ENCODE measurements around the gene PRRC1. TPM values are rescaled to one million over a fixed set of nuclear protein-coding genes. Genes with fewer than 3 reads are reported as not detected.

Gene PRRC1
- total and polyA plus RNA-seq, 4 donors: 19.6 to 44.1 (median 25.6) TPM

GRCh38 chr5:127472700-127473099, 44.7 kb upstream of the PRRC1 start:
- Histone ChIP-seq H3K9ac (ENCODE audit: low read depth in 1 of 2, low read length in 2 of 2) (no peak overlapping the region), H3K4me1 (ENCODE audit: control insufficient read depth in 4 of 4, insufficient read depth in 4 of 4, low read length in 3 of 4) (no peaks in the 10 kb centered on the region), H3K9me3 (ENCODE audit: control insufficient read depth in 4 of 4, low read length in 3 of 4) (no peaks in the 10 kb centered on the region), H3K4me3 (ENCODE audit: low read depth in 1 of 3, low read length in 3 of 3) (no peak overlapping the region), H3K27me3 (ENCODE audit: control insufficient read depth in 4 of 4, insufficient read depth in 4 of 4, low read length in 3 of 4) (no peaks in the 10 kb centered on the region), H3K27ac (ENCODE audit: low read depth in 1 of 2, low read length in 2 of 2) (no peak overlapping the region), H3K36me3 (ENCODE audit: control insufficient read depth in 4 of 4, insufficient read depth in 3 of 4, low read depth in 1 of 4, low read length in 3 of 4) (no peaks in the 10 kb centered on the region)
- no peak for TF ChIP-seq ATF3 (IDR thresholded peaks at IDR 0.05)
- no peak for TF ChIP-seq SP1 (IDR thresholded peaks at IDR 0.05)
- no peak for TF ChIP-seq CTCF (IDR thresholded peaks at IDR 0.05; ENCODE audit: low read depth, low read length, missing input control)
- no peak for TF ChIP-seq FOXA1 (IDR thresholded peaks at IDR 0.05)
- TF ChIP-seq RAD21 (IDR thresholded peaks at IDR 0.05): no peak
- no peak for TF ChIP-seq YY1 (IDR thresholded peaks at IDR 0.05)
- no peak for TF ChIP-seq RXRA (IDR thresholded peaks at IDR 0.05)
- no peak for TF ChIP-seq NR2F2 (IDR thresholded peaks at IDR 0.05)
- no peak for TF ChIP-seq JUND (IDR thresholded peaks at IDR 0.05)
- no peak for TF ChIP-seq ZBTB33 (IDR thresholded peaks at IDR 0.05)
- TF ChIP-seq HNF4G (IDR thresholded peaks at IDR 0.05): no peak
- TF ChIP-seq FOXA2 (IDR thresholded peaks at IDR 0.05): no peak
- TF ChIP-seq GABPA (IDR thresholded peaks at IDR 0.05 in 1 of 2, conservative IDR thresholded peaks at IDR 0.05 in 1 of 2): no peak
- no peak for TF ChIP-seq EGR1 (IDR thresholded peaks at IDR 0.05; ENCODE audit: low read depth in 2 of 2)
- no peak for TF ChIP-seq HNF4A (conservative IDR thresholded peaks at IDR 0.05)
- TF ChIP-seq, protein P1, sequence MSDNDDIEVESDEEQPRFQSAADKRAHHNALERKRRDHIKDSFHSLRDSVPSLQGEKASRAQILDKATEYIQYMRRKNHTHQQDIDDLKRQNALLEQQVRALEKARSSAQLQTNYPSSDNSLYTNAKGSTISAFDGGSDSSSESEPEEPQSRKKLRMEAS (IDR thresholded peaks at IDR 0.05): no peak
- no peak for DNase-seq (ENCODE audit: low spot score)
- WGBS: 90% methylated on average over 3 of the region's 3 CpGs

- no peaks in the 10 kb centered on the region for H3K4me1 ChIP-seq (ENCODE audit: control insufficient read depth in 4 of 4, insufficient read depth in 4 of 4, low read length in 3 of 4)
- WGBS: 89% methylated on average over 4 of the region's 4 CpGs
- TF ChIP-seq TAF1 (conservative IDR thresholded peaks at IDR 0.05): no peak
- TF ChIP-seq, protein P2, sequence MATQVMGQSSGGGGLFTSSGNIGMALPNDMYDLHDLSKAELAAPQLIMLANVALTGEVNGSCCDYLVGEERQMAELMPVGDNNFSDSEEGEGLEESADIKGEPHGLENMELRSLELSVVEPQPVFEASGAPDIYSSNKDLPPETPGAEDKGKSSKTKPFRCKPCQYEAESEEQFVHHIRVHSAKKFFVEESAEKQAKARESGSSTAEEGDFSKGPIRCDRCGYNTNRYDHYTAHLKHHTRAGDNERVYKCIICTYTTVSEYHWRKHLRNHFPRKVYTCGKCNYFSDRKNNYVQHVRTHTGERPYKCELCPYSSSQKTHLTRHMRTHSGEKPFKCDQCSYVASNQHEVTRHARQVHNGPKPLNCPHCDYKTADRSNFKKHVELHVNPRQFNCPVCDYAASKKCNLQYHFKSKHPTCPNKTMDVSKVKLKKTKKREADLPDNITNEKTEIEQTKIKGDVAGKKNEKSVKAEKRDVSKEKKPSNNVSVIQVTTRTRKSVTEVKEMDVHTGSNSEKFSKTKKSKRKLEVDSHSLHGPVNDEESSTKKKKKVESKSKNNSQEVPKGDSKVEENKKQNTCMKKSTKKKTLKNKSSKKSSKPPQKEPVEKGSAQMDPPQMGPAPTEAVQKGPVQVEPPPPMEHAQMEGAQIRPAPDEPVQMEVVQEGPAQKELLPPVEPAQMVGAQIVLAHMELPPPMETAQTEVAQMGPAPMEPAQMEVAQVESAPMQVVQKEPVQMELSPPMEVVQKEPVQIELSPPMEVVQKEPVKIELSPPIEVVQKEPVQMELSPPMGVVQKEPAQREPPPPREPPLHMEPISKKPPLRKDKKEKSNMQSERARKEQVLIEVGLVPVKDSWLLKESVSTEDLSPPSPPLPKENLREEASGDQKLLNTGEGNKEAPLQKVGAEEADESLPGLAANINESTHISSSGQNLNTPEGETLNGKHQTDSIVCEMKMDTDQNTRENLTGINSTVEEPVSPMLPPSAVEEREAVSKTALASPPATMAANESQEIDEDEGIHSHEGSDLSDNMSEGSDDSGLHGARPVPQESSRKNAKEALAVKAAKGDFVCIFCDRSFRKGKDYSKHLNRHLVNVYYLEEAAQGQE (IDR thresholded peaks at IDR 0.05): no peak
- no peak for TF ChIP-seq ATF3 (IDR thresholded peaks at IDR 0.05)
- TF ChIP-seq YY1 (IDR thresholded peaks at IDR 0.05): no peak
- no peak for TF ChIP-seq SP1 (IDR thresholded peaks at IDR 0.05)
- TF ChIP-seq, protein P1 (IDR thresholded peaks at IDR 0.05): no peak
- no peak for TF ChIP-seq FOXA1 (IDR thresholded peaks at IDR 0.05)
- no peak for TF ChIP-seq FOXA2 (IDR thresholded peaks at IDR 0.05)
- TF ChIP-seq GABPA (IDR thresholded peaks at IDR 0.05 in 1 of 2, conservative IDR thresholded peaks at IDR 0.05 in 1 of 2): no peak
- TF ChIP-seq NR2F2 (IDR thresholded peaks at IDR 0.05): no peak
- TF ChIP-seq RAD21 (IDR thresholded peaks at IDR 0.05): no peak
- TF ChIP-seq HNF4G (IDR thresholded peaks at IDR 0.05): no peak
- TF ChIP-seq HNF4A (conservative IDR thresholded peaks at IDR 0.05): no peak
- TF ChIP-seq EGR1 (IDR thresholded peaks at IDR 0.05; ENCODE audit: low read depth in 2 of 2): no peak
- TF ChIP-seq ZBTB33 (IDR thresholded peaks at IDR 0.05): no peak
- no peak for TF ChIP-seq JUND (IDR thresholded peaks at IDR 0.05)
- TF ChIP-seq RXRA (IDR thresholded peaks at IDR 0.05): no peak
Measured at GRCh38 chr5:127486471-127486870, 31.0 kb upstream of the PRRC1 start.

More at GRCh38 chr5:127486471-127486870, 31.0 kb upstream of the PRRC1 start:
- DNase-seq (ENCODE audit: low spot score): no peak
- Histone ChIP-seq H3K27ac (ENCODE audit: low read depth in 1 of 2, low read length in 2 of 2) (no peak overlapping the region), H3K27me3 (ENCODE audit: control insufficient read depth in 4 of 4, insufficient read depth in 4 of 4, low read length in 3 of 4) (peaks cover 0 to 8% (median 0%) of the 10 kb centered on the region in 4 donors), H3K9ac (ENCODE audit: low read depth in 1 of 2, low read length in 2 of 2) (no peak overlapping the region), H3K4me3 (ENCODE audit: low read depth in 1 of 3, low read length in 3 of 3) (no peak overlapping the region), H3K9me3 (ENCODE audit: control insufficient read depth in 4 of 4, low read length in 3 of 4) (no peaks in the 10 kb centered on the region), H3K36me3 (ENCODE audit: control insufficient read depth in 4 of 4, insufficient read depth in 3 of 4, low read depth in 1 of 4, low read length in 3 of 4) (no peaks in the 10 kb centered on the region)

All from liver (tissue), 9 donors.